Suprapubic skin (tissue), 4 donors: ENCODE data around the gene RNF19B. TPM values are rescaled to one million over a fixed set of nuclear protein-coding genes. Genes with fewer than 3 reads are reported as not detected.
"Not testable (repeated sequence)": the region's sequence is repeated elsewhere in the genome, so short reads cannot be mapped to it uniquely, and the experiment has no call there.

ENCODE experiments used
- DNase-seq, 2 donors: peaks; one replicate each; pipeline ENCODE4 v3.0.0-alpha.2; 2019; ENCODE audit warnings: low spot score in 2 of 2
- H3K27ac ChIP-seq: fragments of 200-600 bp; sonication (generic); one replicate; pipeline ENCODE4 v1.5.1; 2019
- H3K27me3 ChIP-seq: fragments of 200-600 bp; sonication (generic); one replicate; pipeline ENCODE4 v1.5.1; 2019
- H3K36me3 ChIP-seq: fragments of 200-600 bp; sonication (generic); one replicate; pipeline ENCODE4 v1.5.1; 2019
- H3K4me1 ChIP-seq: fragments of 200-600 bp; sonication (generic); one replicate; pipeline ENCODE4 v1.5.1; 2019
- H3K4me3 ChIP-seq: fragments of 200-600 bp; sonication (generic); one replicate; pipeline ENCODE4 v1.5.1; 2019; ENCODE audit warnings: mild to moderate bottlenecking
- H3K9me3 ChIP-seq: fragments of 200-600 bp; sonication (generic); one replicate; pipeline ENCODE4 v1.5.1; 2019
- EP300 ChIP-seq: sonication (generic); formaldehyde crosslinking; IDR thresholded peaks from one replicate; pipeline ENCODE4 v1.6.1; 2017; ENCODE audit warnings: antibody characterized with exemption
- POLR2A ChIP-seq, 2 donors: fragments of 450-650 bp; IDR thresholded peaks; one replicate each; pipeline ENCODE4 v1.6.1; 2017; ENCODE audit warnings: antibody characterized with exemption in 2 of 2, mild to moderate bottlenecking in 2 of 2, moderate library complexity in 2 of 2
- POLR2AphosphoS5 ChIP-seq, 3 donors: sonication (generic); formaldehyde crosslinking; IDR thresholded peaks; one replicate each; pipeline ENCODE4 v1.6.1; 2017; ENCODE audit warnings: antibody characterized with exemption in 3 of 3
- WGBS: methylation state at CpG from one replicate; pipeline ENCODE4 v1.1.5; 2018; 5-methylcytosine and 5-hydroxymethylcytosine counted together
- total RNA-seq, 4 donors: library from RNA; depleted of rRNA; stranded (reverse); fragments of >200 nt; gene quantifications; one replicate each; pipeline ENCODE4 v1.1.0, GENCODE V29; 2016
- TF ChIP-seq, protein P1 (sequence below), 2 donors: fragments of 200-600 bp in 1 of 2; fragments of 450-650 bp in 1 of 2; sonication (generic) in 1 of 2; IDR thresholded peaks; one replicate each; pipeline ENCODE4 v1.5.1; 2016 to 2019; ENCODE audit warnings: antibody characterized with exemption in 2 of 2, mild to moderate bottlenecking in 1 of 2, moderate library complexity in 1 of 2

RNF19B gene
- total RNA-seq, 4 donors from 2014 or later, result 33.1 to 55.5 (median 43.0) TPM

DNA sequence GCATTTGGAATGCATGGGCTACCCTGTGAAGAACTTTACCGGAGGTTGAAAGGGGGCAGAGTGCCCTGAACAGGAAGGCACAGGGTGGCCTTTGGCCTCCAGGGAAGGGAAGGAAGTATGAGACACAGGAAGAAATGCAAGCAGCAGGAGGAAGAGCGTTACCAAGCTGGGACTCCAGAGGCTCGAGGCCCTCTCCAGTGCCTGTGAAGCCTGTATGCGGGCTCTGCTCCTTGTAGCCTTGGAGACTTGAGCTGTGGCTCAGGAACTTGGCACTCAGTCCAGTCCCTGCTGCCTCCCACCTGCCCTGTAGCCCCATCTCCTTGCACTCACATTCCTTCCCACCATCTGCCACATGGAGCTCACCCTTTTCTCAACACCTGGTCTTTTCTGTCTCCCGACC is 33.5 kb upstream of the RNF19B start:
- Histone ChIP-seq H3K27me3 (no peaks in the 10 kb centered on the region), H3K9me3 (no peaks in the 10 kb centered on the region), H3K4me3 (no peak overlapping the region), H3K36me3 (no peaks in the 10 kb centered on the region), H3K4me1 (peaks cover 23% of the 10 kb centered on the region), H3K27ac (peak overlapping the region; percentile 28)
- DNase-seq, result no peak
- 75% methylated on average over 5 of the region's 5 CpGs for WGBS
- TF ChIP-seq POLR2AphosphoS5 (IDR thresholded peaks at IDR 0.05) (no peak), EP300 (no peak), POLR2A (IDR thresholded peaks at IDR 0.05) (no peak)
- TF ChIP-seq, protein P1, sequence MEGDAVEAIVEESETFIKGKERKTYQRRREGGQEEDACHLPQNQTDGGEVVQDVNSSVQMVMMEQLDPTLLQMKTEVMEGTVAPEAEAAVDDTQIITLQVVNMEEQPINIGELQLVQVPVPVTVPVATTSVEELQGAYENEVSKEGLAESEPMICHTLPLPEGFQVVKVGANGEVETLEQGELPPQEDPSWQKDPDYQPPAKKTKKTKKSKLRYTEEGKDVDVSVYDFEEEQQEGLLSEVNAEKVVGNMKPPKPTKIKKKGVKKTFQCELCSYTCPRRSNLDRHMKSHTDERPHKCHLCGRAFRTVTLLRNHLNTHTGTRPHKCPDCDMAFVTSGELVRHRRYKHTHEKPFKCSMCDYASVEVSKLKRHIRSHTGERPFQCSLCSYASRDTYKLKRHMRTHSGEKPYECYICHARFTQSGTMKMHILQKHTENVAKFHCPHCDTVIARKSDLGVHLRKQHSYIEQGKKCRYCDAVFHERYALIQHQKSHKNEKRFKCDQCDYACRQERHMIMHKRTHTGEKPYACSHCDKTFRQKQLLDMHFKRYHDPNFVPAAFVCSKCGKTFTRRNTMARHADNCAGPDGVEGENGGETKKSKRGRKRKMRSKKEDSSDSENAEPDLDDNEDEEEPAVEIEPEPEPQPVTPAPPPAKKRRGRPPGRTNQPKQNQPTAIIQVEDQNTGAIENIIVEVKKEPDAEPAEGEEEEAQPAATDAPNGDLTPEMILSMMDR (IDR thresholded peaks at IDR 0.05), result no peak

DNA sequence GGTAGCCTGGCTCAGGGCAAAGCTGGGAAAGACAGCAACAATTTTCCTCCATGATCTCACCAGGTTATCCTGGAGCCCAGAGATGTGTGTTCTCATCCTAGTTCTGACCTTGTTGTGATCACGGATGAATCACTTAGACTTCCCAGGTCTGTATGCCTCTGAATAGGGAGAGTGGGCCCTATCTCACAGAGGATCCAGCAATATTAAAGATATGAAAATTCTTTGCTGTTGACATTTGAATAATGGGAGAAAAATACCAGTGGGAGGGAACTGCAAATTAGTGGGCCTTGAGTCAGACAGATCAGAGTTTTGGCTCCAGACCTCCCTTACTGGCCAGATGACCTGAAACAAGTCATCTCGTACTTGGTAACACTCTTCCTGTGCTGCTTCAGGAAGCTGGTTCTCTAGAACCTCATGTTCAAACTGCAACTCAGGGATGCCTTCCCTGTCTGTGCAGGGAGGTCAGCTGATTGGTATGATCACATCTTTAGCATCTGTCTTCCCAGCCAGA is 32.8 kb upstream of the RNF19B start:
- TF ChIP-seq, protein P1 (IDR thresholded peaks at IDR 0.05), result no peak
- TF ChIP-seq EP300 (no peak), POLR2AphosphoS5 (IDR thresholded peaks at IDR 0.05) (no peak), POLR2A (IDR thresholded peaks at IDR 0.05) (no peak)

DNA sequence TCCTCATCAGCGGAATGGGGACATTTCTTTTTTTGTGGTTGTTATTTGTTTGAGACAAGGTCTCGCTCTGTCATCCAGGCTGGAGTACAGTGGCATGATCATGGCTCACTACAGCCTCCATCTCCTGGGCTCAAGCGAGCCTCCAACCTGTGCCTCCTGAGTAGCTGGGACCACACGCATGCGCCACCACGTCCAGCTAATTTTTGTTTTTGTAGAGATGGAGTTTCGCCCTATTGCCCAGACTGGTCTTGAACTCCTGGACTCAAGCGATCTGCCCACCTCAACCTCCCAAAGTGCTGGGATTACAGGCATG is 28.7 kb upstream of the RNF19B start:
- WGBS, result 97% methylated on average over 8 of the region's 8 CpGs
- not testable (repeated sequence) for H3K27me3 ChIP-seq, H3K9me3 ChIP-seq, DNase-seq, H3K4me3 ChIP-seq, H3K36me3 ChIP-seq
- peak overlapping the region; percentile 81 for H3K27ac ChIP-seq
- H3K4me1 ChIP-seq, result peaks cover 55% of the 10 kb centered on the region

More for the DNA sequence above, 32.8 kb upstream of the RNF19B start:
- Histone ChIP-seq H3K27ac (no peak overlapping the region), H3K9me3 (no peaks in the 10 kb centered on the region), H3K4me1 (peaks cover 29% of the 10 kb centered on the region), H3K4me3 (no peak overlapping the region), H3K36me3 (no peaks in the 10 kb centered on the region), H3K27me3 (no peaks in the 10 kb centered on the region)
- DNase-seq, result no peak
- WGBS, result 54% methylated on average over 2 of the region's 2 CpGs

DNA sequence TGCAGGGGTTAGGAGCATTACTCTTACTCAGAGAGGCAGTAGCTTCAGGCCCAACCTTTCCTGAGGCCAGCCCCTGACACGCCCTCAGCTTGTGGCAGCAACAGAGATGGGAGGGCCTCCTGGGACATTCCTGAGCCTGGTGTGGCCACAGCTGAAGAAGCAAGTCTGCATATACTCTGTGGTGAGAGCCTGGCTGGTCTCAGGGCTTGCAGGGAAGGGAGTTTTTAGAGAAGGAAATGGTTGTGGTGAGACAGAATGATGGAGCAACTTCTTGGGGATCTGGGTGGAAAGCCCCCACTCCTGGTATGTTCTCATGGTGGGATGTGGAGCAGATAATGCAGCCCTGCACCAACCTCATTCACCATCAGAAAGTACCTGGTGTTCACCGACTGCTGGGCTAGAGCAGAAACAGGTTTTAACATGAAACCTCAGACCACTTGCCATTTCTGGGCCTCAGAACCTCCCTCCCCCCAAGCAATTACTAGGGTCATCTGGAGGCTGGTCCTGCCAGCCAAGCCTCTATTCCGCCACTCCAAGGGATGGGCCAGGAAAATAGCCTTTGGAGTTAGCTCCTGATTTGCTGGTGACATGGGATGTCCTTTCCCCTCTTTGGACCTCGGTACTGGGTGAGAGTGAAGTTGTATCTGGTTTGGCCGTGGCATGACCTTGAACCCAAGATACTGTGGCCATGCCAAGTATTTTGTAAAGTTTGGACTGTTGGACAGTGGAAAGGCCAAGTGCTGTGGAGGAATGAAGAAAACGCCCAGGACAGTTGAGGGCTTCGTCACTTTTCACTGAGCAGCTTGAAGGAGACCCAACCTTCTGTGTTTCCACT is 28.1 kb upstream of the RNF19B start:
- 66% methylated on average over 7 of the region's 7 CpGs for WGBS
- H3K27ac ChIP-seq, result peak overlapping the region; percentile 81
- H3K27me3 ChIP-seq, result no peaks in the 10 kb centered on the region
- DNase-seq, result peak; percentile 89 to 91
- H3K4me1 ChIP-seq, result peaks cover 54% of the 10 kb centered on the region
- H3K36me3 ChIP-seq, result no peaks in the 10 kb centered on the region
- no peak overlapping the region for H3K4me3 ChIP-seq
- H3K9me3 ChIP-seq, result no peaks in the 10 kb centered on the region
- TF ChIP-seq EP300, result no peak
- TF ChIP-seq, protein P1 (IDR thresholded peaks at IDR 0.05), result no peak
- peak in 1 of 3 donors; percentile 38 for TF ChIP-seq POLR2AphosphoS5 (IDR thresholded peaks at IDR 0.05)

DNA sequence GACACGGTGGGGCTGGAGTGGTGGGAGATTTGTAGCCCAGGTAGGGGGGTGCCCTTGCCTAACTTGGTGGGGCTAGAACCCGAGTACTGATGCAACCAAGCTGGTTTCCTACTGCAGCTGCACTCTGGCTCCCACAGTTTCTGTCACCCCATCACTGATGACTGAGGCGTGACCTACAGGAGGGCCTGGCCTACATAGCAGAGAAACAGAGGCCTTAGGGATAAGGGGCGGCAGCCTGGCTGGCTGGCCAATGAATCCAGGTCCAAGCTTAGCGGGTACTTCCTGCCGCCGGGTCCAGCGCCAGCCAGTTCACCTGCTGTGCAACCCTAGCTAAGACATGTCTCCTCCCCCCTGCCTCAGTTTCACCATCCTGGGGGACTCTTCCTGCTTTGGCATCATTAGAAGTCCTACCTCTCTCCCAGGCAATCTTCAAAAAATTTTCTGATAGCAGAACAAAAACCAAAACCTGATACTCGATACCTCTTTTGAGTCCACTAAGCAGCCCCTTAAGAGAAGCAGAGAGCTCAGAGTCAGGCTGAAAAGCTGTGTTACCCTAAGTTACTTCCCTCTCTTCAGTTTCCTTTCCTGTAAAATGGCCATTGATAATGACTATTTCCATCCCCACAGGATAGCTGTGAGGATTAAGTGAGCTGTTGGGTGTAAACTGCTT is 27.3 kb upstream of the RNF19B start:
- Histone ChIP-seq H3K27me3 (no peaks in the 10 kb centered on the region), H3K9me3 (no peaks in the 10 kb centered on the region), H3K4me3 (no peak overlapping the region), H3K36me3 (no peaks in the 10 kb centered on the region), H3K4me1 (peaks cover 52% of the 10 kb centered on the region), H3K27ac (peak overlapping the region; percentile 81)
- no peak for TF ChIP-seq POLR2AphosphoS5 (IDR thresholded peaks at IDR 0.05)
- no peak for TF ChIP-seq EP300
- no peak for TF ChIP-seq POLR2A (IDR thresholded peaks at IDR 0.05)
- TF ChIP-seq, protein P1 (IDR thresholded peaks at IDR 0.05), result no peak
- 32% methylated on average over 7 of the region's 9 CpGs for WGBS
- no peak for DNase-seq
